ENCODE measurements around the gene SHMT2. TPM values are rescaled to one million over a fixed set of nuclear protein-coding genes. Genes with fewer than 3 reads are reported as not detected.

Gene SHMT2
- 127 TPM for polyA plus RNA-seq (2013, experiment 1 of 4)
- 132 TPM for polyA plus RNA-seq (2013, experiment 2 of 4)
- 86.3 TPM for polyA plus RNA-seq (2013, experiment 3 of 4)
- polyA plus RNA-seq (2013, experiment 4 of 4), result 99.1 TPM

DNA sequence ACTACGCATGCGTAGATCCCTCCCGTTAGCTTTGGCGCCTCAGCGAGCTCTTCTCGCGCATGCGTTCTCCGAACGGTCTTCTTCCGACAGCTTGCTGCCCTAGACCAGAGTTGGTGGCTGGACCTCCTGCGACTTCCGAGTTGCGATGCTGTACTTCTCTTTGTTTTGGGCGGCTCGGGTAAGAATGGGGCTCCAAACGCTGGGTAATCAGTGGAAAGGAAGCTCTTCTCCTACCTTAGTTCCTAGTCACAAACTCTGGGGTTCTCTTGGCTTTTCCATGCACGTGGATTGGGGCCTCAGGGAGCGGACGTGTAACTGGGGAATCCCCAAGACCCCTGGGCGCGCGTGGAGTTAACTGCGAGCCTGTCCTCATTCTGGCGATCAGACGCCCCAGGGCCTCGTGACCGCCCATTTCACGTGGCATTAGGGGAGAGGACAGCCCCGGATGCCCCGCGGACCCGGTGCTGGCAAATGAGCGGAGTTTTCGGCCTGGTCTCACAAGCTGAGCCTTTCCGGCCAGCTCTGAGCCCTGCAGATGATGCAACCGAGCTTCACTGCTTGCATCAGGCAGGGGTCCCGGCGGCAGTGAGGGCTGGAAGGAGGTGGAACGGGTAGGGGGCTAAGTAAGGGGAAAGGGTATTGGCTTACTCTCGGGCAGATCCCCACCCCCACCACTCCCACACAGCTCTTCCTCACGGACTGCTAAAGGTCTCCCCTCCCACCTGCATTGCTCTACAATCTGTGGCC is at the start of gene SHMT2:
Gene SHMT2 (plus strand): TSS at position 78 of the 747 bp plus-strand sequence. CDS start 68 bp downstream, at position 146.
- H3K27me3 ChIP-seq (ENCODE audit: control insufficient read depth, insufficient read depth, low read length, poor library complexity, severe bottlenecking), result peaks cover 46% of the 10 kb centered on the region
- peak within 1 kb of the TSS; percentile 65 for H3K4me3 ChIP-seq (ENCODE audit: insufficient read depth, low read depth, low read length)
- WGBS, 2 experiments, result 0 to 1% methylated on average over 41 to 42 of the region's 42 CpGs
- peak within 1 kb of the TSS; percentile 92 for H3K27ac ChIP-seq (ENCODE audit: insufficient read depth, low read depth, low read length, poor library complexity, severe bottlenecking)
- H3K9me3 ChIP-seq (ENCODE audit: control insufficient read depth, low read length), result no peaks in the 10 kb centered on the region
- peaks cover 23% of the 10 kb centered on the region for H3K36me3 ChIP-seq (ENCODE audit: control insufficient read depth, insufficient read depth, low read length)
- H3K4me1 ChIP-seq (ENCODE audit: control insufficient read depth, insufficient read depth, low read length), result peaks cover 31% of the 10 kb centered on the region

DNA sequence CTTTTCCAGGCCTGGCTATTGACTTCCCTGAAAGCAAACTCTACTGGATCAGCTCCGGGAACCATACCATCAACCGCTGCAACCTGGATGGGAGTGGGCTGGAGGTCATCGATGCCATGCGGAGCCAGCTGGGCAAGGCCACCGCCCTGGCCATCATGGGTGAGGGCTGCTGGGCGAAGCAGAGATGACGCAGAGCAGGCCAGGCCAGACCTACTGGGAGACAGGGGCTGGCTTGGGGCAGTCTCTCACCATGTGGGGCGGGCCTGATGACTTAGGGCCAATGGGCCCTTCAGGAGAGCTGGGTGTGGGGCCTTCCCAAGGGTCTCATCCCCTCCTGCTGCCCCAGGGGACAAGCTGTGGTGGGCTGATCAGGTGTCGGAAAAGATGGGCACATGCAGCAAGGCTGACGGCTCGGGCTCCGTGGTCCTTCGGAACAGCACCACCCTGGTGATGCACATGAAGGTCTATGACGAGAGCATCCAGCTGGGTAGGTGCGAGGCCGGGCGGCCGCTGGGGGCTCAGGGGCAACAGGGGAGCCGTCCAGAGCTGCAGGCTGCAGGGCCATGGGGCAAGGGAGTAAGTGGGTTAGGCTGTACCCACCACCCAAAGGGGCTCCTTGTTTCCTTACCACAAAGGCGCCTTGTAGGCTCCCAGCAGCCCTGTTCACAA is 49.1 kb upstream of the SHMT2 start:
- no peaks in the 10 kb centered on the region for H3K27me3 ChIP-seq (ENCODE audit: control insufficient read depth, insufficient read depth, low read length, poor library complexity, severe bottlenecking)
- H3K4me1 ChIP-seq (ENCODE audit: control insufficient read depth, insufficient read depth, low read length), result no peaks in the 10 kb centered on the region
- peaks cover 67% of the 10 kb centered on the region for H3K36me3 ChIP-seq (ENCODE audit: control insufficient read depth, insufficient read depth, low read length)
- no peaks in the 10 kb centered on the region for H3K9me3 ChIP-seq (ENCODE audit: control insufficient read depth, low read length)
- 94% methylated on average over 20 of the region's 20 CpGs for WGBS, 2 experiments
- H3K4me3 ChIP-seq (ENCODE audit: insufficient read depth, low read depth, low read length), result no peak overlapping the region
- no peak overlapping the region for H3K27ac ChIP-seq (ENCODE audit: insufficient read depth, low read depth, low read length, poor library complexity, severe bottlenecking)

- peaks cover 71% of the 10 kb centered on the region for H3K36me3 ChIP-seq (ENCODE audit: control insufficient read depth, insufficient read depth, low read length)
- H3K4me3 ChIP-seq (ENCODE audit: insufficient read depth, low read depth, low read length), result no peak overlapping the region
- H3K9me3 ChIP-seq (ENCODE audit: control insufficient read depth, low read length), result no peaks in the 10 kb centered on the region
- H3K27ac ChIP-seq (ENCODE audit: insufficient read depth, low read depth, low read length, poor library complexity, severe bottlenecking), result no peak overlapping the region
- WGBS, 2 experiments, result 91 to 94% methylated on average over 9 of the region's 9 CpGs
- no peaks in the 10 kb centered on the region for H3K27me3 ChIP-seq (ENCODE audit: control insufficient read depth, insufficient read depth, low read length, poor library complexity, severe bottlenecking)
- no peaks in the 10 kb centered on the region for H3K4me1 ChIP-seq (ENCODE audit: control insufficient read depth, insufficient read depth, low read length)
These were observed 48.4 kb upstream of the SHMT2 start for GRCh38 chr12:57181072-57181471.

GRCh38 chr12:57181561-57182155 is 47.9 kb upstream of the SHMT2 start:
- H3K9me3 ChIP-seq (ENCODE audit: control insufficient read depth, low read length), result no peaks in the 10 kb centered on the region
- H3K4me1 ChIP-seq (ENCODE audit: control insufficient read depth, insufficient read depth, low read length), result no peaks in the 10 kb centered on the region
- no peak overlapping the region for H3K27ac ChIP-seq (ENCODE audit: insufficient read depth, low read depth, low read length, poor library complexity, severe bottlenecking)
- no peak overlapping the region for H3K4me3 ChIP-seq (ENCODE audit: insufficient read depth, low read depth, low read length)
- WGBS, 2 experiments, result 94 to 96% methylated on average over 5 of the region's 5 CpGs
- peaks cover 73% of the 10 kb centered on the region for H3K36me3 ChIP-seq (ENCODE audit: control insufficient read depth, insufficient read depth, low read length)
- no peaks in the 10 kb centered on the region for H3K27me3 ChIP-seq (ENCODE audit: control insufficient read depth, insufficient read depth, low read length, poor library complexity, severe bottlenecking)

GRCh38 chr12:57182918-57183575 is 46.5 kb upstream of the SHMT2 start:
- 78 to 79% methylated on average over 13 of the region's 13 CpGs for WGBS, 2 experiments
- peaks cover 74% of the 10 kb centered on the region for H3K36me3 ChIP-seq (ENCODE audit: control insufficient read depth, insufficient read depth, low read length)
- no peak overlapping the region for H3K4me3 ChIP-seq (ENCODE audit: insufficient read depth, low read depth, low read length)
- H3K27ac ChIP-seq (ENCODE audit: insufficient read depth, low read depth, low read length, poor library complexity, severe bottlenecking), result no peak overlapping the region
- no peaks in the 10 kb centered on the region for H3K4me1 ChIP-seq (ENCODE audit: control insufficient read depth, insufficient read depth, low read length)
- H3K9me3 ChIP-seq (ENCODE audit: control insufficient read depth, low read length), result no peaks in the 10 kb centered on the region
- no peaks in the 10 kb centered on the region for H3K27me3 ChIP-seq (ENCODE audit: control insufficient read depth, insufficient read depth, low read length, poor library complexity, severe bottlenecking)

GRCh38 chr12:57183939-57184725 is 45.4 kb upstream of the SHMT2 start:
- Histone ChIP-seq H3K4me3 (ENCODE audit: insufficient read depth, low read depth, low read length) (no peak overlapping the region), H3K27me3 (ENCODE audit: control insufficient read depth, insufficient read depth, low read length, poor library complexity, severe bottlenecking) (no peaks in the 10 kb centered on the region), H3K27ac (ENCODE audit: insufficient read depth, low read depth, low read length, poor library complexity, severe bottlenecking) (no peak overlapping the region), H3K4me1 (ENCODE audit: control insufficient read depth, insufficient read depth, low read length) (no peaks in the 10 kb centered on the region), H3K9me3 (ENCODE audit: control insufficient read depth, low read length) (no peaks in the 10 kb centered on the region), H3K36me3 (ENCODE audit: control insufficient read depth, insufficient read depth, low read length) (peaks cover 63% of the 10 kb centered on the region)
- 95 to 96% methylated on average over 22 of the region's 22 CpGs for WGBS, 2 experiments

GRCh38 chr12:57185403-57185802 is 44.1 kb upstream of the SHMT2 start:
- H3K27me3 ChIP-seq (ENCODE audit: control insufficient read depth, insufficient read depth, low read length, poor library complexity, severe bottlenecking), result no peaks in the 10 kb centered on the region
- peaks cover 55% of the 10 kb centered on the region for H3K36me3 ChIP-seq (ENCODE audit: control insufficient read depth, insufficient read depth, low read length)
- no peaks in the 10 kb centered on the region for H3K9me3 ChIP-seq (ENCODE audit: control insufficient read depth, low read length)
- H3K4me3 ChIP-seq (ENCODE audit: insufficient read depth, low read depth, low read length), result no peak overlapping the region
- 96 to 97% methylated on average over 25 of the region's 25 CpGs for WGBS, 2 experiments
- no peaks in the 10 kb centered on the region for H3K4me1 ChIP-seq (ENCODE audit: control insufficient read depth, insufficient read depth, low read length)
- H3K27ac ChIP-seq (ENCODE audit: insufficient read depth, low read depth, low read length, poor library complexity, severe bottlenecking), result no peak overlapping the region

GRCh38 chr12:57185906-57186508 is 43.5 kb upstream of the SHMT2 start:
- WGBS, 2 experiments, result 95 to 96% methylated on average over 12 of the region's 12 CpGs

More at GRCh38 chr12:57185906-57186508, 43.5 kb upstream of the SHMT2 start:
- Histone ChIP-seq H3K27ac (ENCODE audit: insufficient read depth, low read depth, low read length, poor library complexity, severe bottlenecking) (no peak overlapping the region), H3K9me3 (ENCODE audit: control insufficient read depth, low read length) (no peaks in the 10 kb centered on the region), H3K27me3 (ENCODE audit: control insufficient read depth, insufficient read depth, low read length, poor library complexity, severe bottlenecking) (no peaks in the 10 kb centered on the region), H3K4me3 (ENCODE audit: insufficient read depth, low read depth, low read length) (no peak overlapping the region), H3K36me3 (ENCODE audit: control insufficient read depth, insufficient read depth, low read length) (peaks cover 53% of the 10 kb centered on the region), H3K4me1 (ENCODE audit: control insufficient read depth, insufficient read depth, low read length) (no peaks in the 10 kb centered on the region)
